GM19193 (cell line): ENCODE data around the gene AGO3.

Experiments used
- POLR2A ChIP-seq: IDR thresholded peaks from 4 replicates; pipeline ENCODE4 v1.6.1; 2011; ENCODE audit not compliant: insufficient read depth, insufficient read length; ENCODE audit errors: extremely low read depth

Gene AGO3

DNA sequence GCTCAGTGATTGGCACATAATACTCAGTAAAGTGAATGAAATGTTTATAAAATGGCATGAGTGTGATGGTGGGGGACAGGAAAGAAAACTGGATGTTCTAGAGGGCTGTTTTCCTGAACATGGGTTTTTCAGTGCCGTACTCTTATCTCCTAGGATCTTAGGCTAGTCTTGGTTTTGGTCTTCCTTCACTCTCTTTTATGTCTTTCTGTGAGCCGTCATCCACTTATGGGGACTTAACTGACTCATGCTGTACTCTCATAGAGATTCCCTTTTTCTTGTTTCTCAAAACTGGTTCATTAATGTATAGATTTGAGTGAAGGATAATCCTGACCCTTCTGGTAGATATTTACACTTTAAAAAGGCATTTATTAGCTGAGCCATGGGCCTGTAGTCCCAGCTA is 16.6 kb downstream of the AGO3 start:
- TF ChIP-seq POLR2A, result no peak

DNA sequence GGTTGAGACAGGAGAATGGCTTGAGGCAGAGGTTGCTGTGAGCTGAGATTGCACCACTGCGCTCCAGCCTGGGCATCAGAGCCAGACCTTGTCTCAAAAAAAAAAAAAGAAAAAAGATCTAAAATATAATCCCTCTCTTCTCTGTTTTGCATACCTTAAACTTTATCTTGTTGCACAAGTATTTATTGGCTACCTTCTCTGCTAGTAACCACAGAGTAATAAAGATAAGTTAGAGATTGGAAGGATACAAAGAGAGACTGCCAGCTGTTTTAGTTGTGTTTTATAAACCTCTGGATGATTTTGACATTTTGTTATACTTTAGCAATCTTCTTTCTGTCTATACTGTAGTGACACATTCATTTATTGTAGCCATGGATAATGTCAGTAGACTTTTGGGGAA is 27.7 kb downstream of the AGO3 start:
- no peak for TF ChIP-seq POLR2A

- TF ChIP-seq POLR2A, result no peak
Observed at GRCh38 chr1:35959304-35959703, 28.4 kb downstream of the AGO3 start.

DNA sequence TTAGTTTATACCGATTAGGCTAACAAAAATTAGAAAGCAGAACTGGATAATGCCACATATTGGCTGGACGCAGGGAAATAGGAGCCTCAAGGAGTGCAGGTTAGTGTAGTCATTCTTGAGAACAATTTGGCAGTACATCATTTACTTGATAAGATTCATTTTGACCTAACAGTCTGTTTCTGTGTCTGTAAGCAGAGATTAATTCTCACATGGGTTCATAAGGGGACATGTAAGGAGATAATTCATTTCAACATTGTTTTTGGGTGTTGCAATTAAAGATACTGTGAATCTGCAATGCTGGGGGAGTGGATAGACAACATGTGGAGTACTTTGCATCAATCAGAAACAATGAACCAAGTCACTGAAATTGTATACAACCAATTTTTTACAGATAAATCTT is 32.0 kb downstream of the AGO3 start:
- TF ChIP-seq POLR2A, result no peak

GRCh38 chr1:35968396-35968795 is 37.5 kb downstream of the AGO3 start:
- no peak for TF ChIP-seq POLR2A

DNA sequence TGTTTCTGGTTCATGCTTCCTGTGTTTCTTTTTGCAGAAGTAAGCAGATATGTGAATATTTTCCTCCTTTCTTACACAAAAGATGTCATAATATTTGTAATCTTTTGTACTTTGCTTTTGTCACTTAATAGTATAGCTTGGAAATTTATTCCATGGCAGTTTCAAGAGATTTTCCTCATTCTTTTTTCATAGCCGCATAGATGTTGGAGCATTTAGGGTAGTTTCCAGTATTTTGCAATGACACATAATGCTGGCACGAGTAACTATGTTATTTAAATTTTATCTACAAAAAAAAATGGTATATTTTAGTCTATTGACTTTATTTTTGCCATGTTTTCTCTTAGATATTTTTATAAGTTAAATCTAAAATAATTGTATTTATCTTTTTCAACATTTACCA is 40.7 kb downstream of the AGO3 start:
- no peak for TF ChIP-seq POLR2A

DNA sequence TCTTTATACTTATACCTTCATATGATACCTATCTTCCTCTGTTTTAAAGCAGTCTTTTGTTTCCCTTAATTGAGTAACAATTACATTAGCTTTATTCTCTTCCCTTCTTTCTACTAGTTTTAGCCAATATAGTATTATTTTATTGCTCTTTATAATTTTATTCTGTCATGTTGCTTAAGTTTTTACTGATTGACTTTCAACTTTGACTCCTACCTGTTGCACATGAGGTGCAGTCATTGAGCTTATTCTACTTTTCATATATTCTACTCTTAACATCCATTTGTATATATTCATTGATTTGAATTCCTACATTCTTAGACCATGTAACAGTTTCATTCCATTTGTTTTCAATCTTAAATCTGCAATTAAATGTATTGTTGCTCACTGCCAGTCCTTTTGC is 49.2 kb downstream of the AGO3 start:
- no peak for TF ChIP-seq POLR2A

GRCh38 chr1:35988237-35988636 is 57.3 kb downstream of the AGO3 start:
- no peak for TF ChIP-seq POLR2A

DNA sequence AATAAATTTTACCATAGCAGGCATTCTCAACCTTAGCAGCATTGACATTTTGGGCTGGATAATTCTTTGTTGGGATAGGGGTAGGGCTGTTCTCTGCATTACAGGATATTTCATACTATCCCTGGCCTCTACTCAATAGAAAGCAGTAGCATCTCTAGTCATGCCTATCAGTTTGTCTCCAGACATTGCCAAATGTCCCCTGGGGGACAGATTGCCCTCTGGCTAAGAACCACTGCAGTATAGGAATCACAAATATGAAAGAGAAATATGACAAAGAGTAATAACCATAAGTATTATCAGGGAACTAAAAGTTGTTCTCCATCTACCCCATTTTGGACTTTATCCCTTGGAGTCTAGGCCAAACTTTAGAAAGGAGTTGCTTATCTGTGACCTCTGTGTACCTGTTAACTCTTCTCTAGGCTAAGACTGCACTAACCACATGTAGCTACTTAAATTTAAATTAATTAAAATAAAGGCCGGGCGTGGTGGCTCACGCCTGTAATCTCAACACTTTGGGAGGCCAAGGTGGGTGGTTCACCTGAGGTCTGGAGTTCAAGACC is 76.1 kb downstream of the AGO3 start:
- TF ChIP-seq POLR2A, result no peak

DNA sequence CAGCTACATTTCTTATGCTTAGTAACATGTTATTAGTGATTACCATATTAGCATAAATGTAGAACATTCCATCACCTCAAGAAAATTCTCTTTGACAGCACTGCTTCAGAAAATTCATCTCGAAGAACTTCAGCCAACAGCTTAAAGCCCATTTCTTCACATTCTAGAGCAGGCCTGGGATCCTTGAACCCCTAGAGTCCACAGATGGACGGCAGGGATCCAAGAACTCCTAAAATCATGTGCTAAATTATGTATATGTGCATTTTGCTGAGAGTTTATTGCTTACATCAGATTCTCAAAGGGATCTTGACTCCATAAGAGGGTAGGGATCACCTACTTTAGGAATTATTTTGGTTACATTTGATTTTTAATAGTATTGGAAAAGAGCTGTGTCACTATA is 76.8 kb downstream of the AGO3 start:
- no peak for TF ChIP-seq POLR2A

- TF ChIP-seq POLR2A, result no peak
Observed at GRCh38 chr1:36008546-36009197, 77.8 kb downstream of the AGO3 start.

DNA sequence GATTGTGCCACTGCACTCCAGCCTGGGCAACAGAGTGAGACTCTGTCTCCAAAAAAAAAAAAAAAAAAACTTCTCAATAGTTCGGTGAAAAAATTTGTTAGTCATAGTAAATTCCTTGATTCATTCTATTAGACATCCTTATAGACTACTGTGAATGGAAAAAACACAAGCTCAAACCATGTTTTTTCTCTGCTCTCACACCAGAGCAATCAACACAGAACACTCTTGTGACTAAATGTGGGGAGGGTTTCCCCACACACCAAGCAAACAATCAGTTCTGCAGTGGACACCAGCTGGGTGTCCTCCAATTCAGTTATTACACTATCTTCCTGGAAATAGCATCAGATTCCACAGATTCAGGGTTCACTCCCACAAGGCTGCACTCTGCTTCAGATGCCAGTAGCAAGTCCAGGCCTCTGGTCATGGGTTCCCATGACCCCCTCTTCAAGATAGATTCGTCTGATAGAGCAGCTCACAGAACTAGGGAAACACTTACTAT is 83.9 kb downstream of the AGO3 start:
- no peak for TF ChIP-seq POLR2A

DNA sequence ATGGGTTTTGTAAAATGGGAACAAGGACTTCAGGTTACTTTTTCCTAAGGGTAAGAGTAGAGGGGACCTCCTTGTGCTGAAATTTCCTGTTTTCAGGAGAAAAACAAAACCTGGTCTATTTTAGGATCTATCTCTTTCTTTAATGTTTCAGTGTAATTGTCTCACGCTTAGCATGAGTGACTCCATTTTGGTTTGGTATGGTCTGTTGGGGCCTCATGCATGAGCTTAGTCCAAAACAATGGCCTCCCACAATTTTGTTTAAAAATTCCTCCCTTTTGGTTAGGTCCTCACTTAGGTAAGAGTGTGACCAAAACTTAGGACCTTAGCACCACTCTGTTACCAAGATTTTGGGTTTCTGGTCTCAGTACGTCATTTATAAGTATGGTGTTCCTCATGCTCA is 85.8 kb downstream of the AGO3 start:
- TF ChIP-seq POLR2A, result no peak

GRCh38 chr1:36023098-36023769 is 92.3 kb downstream of the AGO3 start:
- TF ChIP-seq POLR2A, result no peak

GRCh38 chr1:36024847-36025246 is 93.9 kb downstream of the AGO3 start:
- no peak for TF ChIP-seq POLR2A

DNA sequence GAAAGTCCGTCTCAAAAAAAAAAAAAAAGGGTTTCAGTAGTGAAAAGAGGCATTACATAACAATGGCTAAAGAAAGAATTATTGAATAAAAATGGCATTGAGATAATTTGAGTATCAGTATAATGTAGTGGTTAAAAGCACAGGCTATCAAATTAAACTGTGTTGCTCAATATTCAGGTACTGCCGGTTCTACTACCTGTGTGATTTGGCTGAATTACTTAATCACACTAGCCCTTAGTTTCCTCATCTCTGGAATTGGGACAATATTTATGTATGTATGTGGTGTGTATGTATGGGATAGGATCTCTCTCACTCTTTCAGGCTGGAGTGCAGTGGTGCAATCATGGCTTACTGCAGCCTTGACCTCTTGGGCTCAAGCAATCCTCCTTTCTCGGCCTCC is 96.9 kb downstream of the AGO3 start:
- TF ChIP-seq POLR2A, result no peak
